Measurements from ENCODE around the gene DNAH17. TPM values are rescaled to one million over a fixed set of nuclear protein-coding genes. Genes with fewer than 3 reads are reported as not detected.

The DNAH17 gene
- total RNA-seq, 1 donor from 2014 or later: under 0.01 TPM

- DNase-seq: no peak
Observed at GRCh38 chr17:78390241-78391050, 186.8 kb downstream of the DNAH17 start.

DNA sequence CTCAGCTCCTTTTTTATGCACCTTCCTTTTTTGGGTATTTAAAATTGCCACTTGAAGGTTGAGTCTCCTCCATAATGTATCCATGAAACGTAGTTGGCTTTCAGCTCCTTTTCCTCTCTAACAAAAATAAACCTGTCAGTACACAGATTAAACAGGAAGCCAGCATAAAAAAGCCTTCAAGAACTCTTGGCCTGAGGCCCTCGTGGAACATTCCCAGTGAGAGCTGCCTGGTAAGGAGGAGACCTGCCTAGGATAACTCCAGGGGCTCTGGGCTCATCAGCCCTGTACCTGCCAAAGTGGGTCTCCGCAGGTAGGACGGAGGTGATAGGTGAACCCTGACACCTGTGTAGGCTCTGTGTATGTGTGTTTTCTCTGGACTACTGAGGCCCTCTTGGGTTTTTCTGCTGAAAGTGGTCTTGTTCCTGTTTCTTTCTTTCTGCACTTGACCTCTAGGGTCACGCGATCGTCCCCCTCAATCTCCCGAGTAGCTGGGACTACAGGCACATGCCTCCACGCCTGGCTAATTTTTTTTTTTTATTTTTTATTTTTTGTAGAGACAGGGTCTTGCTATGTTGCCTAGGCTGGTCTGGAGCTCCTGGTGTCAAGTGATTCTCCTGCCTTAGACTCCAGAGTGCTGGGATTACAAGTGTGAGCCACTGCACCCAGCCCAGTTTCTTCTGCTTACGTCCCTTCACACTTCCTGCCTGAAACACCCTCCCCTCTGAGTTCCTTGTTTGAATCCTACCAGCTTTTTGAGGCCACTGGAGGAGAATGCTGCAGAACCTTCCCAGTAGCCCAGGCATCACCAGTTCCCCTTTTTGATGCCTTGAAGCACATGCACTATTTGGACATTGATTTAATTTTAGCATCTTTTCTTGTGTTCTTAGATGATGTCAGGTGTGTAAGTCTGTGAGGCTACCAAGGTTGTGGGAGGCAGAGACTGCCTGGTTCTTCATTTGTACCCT lies 188.9 kb downstream of the DNAH17 start:
- DNase-seq: no peak

- no peak for DNase-seq
Observed at GRCh38 chr17:78384479-78385175, 192.6 kb downstream of the DNAH17 start.

DNA sequence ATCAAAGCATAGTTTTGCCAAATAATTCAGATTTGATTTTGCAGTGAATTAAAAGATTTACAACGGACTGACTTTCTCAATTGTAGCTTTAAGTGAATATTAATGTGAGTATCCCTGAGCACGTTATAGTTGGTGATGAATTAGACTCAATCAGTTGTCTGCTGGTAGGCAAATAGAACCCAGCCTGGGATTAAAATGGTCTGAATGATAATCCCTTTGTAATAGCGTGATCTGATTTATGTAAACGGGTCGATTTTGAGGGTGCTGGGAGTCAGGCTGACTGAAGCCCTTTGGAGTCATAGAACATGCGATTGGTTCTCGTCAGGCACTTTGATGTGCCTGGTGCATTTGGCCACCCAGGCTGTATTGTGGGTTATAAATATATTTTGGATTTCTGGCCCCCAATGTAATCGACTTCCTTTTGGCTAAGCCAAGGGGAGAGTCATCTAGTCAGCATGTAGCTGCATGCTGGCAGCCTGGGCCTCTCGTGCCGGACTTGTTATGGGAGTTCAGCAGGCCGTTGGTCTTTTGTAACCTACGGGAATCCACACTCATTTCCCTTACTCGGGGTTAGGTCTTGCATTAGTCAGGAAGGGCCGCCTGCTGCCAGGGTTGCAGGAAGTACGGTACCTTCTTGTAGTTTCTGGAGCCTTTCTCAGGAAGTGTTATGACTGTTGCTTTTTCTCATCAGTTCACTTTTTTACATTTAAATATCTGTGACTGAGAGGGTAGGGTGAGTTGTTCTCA lies 193.3 kb downstream of the DNAH17 start:
- DNase-seq: no peak

GRCh38 chr17:78381601-78382232 lies 195.5 kb downstream of the DNAH17 start:
- no peak for DNase-seq

DNA sequence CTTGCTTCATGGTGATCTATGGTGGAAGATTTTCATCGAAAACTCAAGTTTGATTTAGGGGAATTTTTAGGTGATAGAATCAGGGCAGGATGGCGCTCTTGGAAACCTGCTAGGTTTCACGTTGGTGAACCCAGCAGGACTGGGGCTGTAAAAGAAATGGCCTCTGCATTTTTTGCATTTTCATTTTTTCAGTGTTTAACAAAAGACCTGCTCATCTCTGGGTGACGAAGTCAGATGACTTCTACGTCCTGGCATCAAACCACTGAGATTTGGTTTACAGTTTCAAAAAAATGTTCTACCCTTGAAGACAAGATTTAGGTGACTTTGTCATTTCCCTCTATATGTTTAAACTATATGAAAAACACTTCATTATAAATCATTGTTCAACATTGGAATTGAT lies 196.8 kb downstream of the DNAH17 start:
- DNase-seq: no peak

DNA sequence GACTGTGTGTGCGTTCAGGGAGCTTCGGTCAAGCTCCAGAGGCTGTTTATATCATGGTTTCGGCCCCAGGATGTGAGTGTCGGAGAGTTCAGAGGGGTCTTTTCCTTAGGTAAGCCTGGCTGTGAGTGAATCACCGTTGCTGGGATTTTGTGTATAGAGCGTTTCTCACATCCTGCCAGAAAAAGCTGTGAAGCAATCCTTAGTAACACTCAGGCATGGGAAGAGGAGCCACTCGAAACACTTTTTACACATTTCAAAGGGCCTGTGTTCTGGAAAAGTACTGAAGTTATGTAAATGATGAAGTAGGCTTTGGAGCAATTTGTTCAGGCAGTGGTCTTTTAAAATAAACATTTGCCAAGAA lies 198.1 kb downstream of the DNAH17 start:
- no peak for DNase-seq

- peak; percentile 58 for DNase-seq
Observed at GRCh38 chr17:78378225-78379130, 198.7 kb downstream of the DNAH17 start, which contains the start of gene PGS1. TSS of gene PGS1 (plus strand) at chr17:78378649. CDS start at chr17:78378666, 17 bp downstream.

GRCh38 chr17:78377858-78378224 lies 199.4 kb downstream of the DNAH17 start:
- no peak for DNase-seq

GRCh38 chr17:78376161-78376560 lies 201.0 kb downstream of the DNAH17 start:
- DNase-seq: no peak

GRCh38 chr17:78375401-78376151 lies 201.6 kb downstream of the DNAH17 start:
- no peak for DNase-seq

- DNase-seq: no peak
Observed at GRCh38 chr17:78374631-78375274, 202.4 kb downstream of the DNAH17 start.

GRCh38 chr17:78374189-78374588 lies 203.0 kb downstream of the DNAH17 start:
- no peak for DNase-seq

Small RNA genes lying within 50 kb of the gene (small RNA-seq; reads per million reads assigned to genes)
- gene RF00415 (not detected), gene RN7SL454P (not detected)

Other genes starting within 250 kb of the DNAH17 start
- gene SOCS3, start 217.3 kb downstream of the DNAH17 start, total RNA-seq: 8.3 TPM
- gene PGS1, start 198.7 kb downstream of the DNAH17 start, total RNA-seq: 39.0 TPM
- 82.2 TPM for gene CYTH1, start 204.9 kb upstream of the DNAH17 start, total RNA-seq

All from occipital lobe (tissue), 3 donors.